ENCODE data around the gene RDH11. TPM values are rescaled to one million over a fixed set of nuclear protein-coding genes. Genes with fewer than 3 reads are reported as not detected.

Gene RDH11
- total RNA-seq, 1 experiment from 2014 or later: 54.6 TPM

DNA sequence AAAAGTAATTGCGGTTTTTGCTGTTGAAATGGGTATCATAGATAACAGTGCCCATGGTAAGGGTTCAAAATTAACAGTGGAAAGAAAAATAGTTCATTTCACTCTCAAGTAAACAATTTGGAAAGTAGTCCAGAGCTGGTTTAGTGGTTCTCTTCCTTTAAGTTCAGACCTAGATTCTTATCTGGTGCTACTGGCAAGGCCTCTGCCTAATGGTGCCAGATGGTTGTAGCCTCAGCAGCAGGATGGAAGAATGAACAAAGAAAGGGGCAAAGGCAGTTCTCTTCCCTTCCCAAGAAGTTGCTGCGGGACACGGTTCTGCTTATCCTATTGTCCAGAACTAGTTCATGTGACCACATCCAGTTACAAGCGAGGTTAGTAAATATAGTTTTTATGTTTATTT lies 65.4 kb downstream of the RDH11 start:
- no peaks in the 10 kb centered on the region for H4K20me1 ChIP-seq (ENCODE audit: insufficient read depth)
- no peaks in the 10 kb centered on the region for H3K9me2 ChIP-seq (ENCODE audit: insufficient read depth)
- H3K4me1 ChIP-seq (ENCODE audit: control insufficient read depth in 1 of 2, insufficient read depth in 2 of 2, low read length in 2 of 2): no peaks in the 10 kb centered on the region
- H3K4me3 ChIP-seq (replicated peaks in 1 of 2; ENCODE audit: low read depth in 1 of 2, low read length in 2 of 2): no peak overlapping the region
- ChIA-PET POLR2A (no interaction called here), CTCF (no interaction called here), RAD21 (ENCODE audit: low non-redundant PET in 1 of 2, low total read pairs in 2 of 2, uncharacterized antibody in 2 of 2, unreplicated experiment in 2 of 2) (no interaction called here)
- intact Hi-C loops (cut with micrococcal nuclease): no loop called here
- H3K9me3 ChIP-seq (ENCODE audit: control insufficient read depth in 1 of 2, insufficient read depth in 1 of 2, low read depth in 1 of 2, low read length in 2 of 2): no peaks in the 10 kb centered on the region
- no peak overlapping the region for H3K9ac ChIP-seq (ENCODE audit: low read length)
- H3K27me3 ChIP-seq (ENCODE audit: insufficient read depth, low read length): no peaks in the 10 kb centered on the region
- no TSS peak for BruUV-seq (replicated peaks)
- ATAC-seq (no peak), DNase-seq (ENCODE audit: low read depth, low spot score) (no peak)
- no peak overlapping the region for H3K27ac ChIP-seq (ENCODE audit: low read depth, low read length)
- TF ChIP-seq, protein P1, sequence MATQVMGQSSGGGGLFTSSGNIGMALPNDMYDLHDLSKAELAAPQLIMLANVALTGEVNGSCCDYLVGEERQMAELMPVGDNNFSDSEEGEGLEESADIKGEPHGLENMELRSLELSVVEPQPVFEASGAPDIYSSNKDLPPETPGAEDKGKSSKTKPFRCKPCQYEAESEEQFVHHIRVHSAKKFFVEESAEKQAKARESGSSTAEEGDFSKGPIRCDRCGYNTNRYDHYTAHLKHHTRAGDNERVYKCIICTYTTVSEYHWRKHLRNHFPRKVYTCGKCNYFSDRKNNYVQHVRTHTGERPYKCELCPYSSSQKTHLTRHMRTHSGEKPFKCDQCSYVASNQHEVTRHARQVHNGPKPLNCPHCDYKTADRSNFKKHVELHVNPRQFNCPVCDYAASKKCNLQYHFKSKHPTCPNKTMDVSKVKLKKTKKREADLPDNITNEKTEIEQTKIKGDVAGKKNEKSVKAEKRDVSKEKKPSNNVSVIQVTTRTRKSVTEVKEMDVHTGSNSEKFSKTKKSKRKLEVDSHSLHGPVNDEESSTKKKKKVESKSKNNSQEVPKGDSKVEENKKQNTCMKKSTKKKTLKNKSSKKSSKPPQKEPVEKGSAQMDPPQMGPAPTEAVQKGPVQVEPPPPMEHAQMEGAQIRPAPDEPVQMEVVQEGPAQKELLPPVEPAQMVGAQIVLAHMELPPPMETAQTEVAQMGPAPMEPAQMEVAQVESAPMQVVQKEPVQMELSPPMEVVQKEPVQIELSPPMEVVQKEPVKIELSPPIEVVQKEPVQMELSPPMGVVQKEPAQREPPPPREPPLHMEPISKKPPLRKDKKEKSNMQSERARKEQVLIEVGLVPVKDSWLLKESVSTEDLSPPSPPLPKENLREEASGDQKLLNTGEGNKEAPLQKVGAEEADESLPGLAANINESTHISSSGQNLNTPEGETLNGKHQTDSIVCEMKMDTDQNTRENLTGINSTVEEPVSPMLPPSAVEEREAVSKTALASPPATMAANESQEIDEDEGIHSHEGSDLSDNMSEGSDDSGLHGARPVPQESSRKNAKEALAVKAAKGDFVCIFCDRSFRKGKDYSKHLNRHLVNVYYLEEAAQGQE (IDR thresholded peaks at IDR 0.05; ENCODE audit: low read depth): no peak
- no peak for TF ChIP-seq EZH2phosphoT487 (IDR thresholded peaks at IDR 0.05; ENCODE audit: borderline replicate concordance)
- TF ChIP-seq ZFX (IDR thresholded peaks at IDR 0.05): no peak
- no peak for TF ChIP-seq ZNF274 (IDR thresholded peaks at IDR 0.05; ENCODE audit: low read depth, low read length)
- TF ChIP-seq, protein P2, sequence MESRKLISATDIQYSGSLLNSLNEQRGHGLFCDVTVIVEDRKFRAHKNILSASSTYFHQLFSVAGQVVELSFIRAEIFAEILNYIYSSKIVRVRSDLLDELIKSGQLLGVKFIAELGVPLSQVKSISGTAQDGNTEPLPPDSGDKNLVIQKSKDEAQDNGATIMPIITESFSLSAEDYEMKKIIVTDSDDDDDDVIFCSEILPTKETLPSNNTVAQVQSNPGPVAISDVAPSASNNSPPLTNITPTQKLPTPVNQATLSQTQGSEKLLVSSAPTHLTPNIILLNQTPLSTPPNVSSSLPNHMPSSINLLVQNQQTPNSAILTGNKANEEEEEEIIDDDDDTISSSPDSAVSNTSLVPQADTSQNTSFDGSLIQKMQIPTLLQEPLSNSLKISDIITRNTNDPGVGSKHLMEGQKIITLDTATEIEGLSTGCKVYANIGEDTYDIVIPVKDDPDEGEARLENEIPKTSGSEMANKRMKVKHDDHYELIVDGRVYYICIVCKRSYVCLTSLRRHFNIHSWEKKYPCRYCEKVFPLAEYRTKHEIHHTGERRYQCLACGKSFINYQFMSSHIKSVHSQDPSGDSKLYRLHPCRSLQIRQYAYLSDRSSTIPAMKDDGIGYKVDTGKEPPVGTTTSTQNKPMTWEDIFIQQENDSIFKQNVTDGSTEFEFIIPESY (IDR thresholded peaks at IDR 0.05; ENCODE audit: extremely low read depth, insufficient replicate concordance, low read length): no peak
- TF ChIP-seq SIN3A (IDR thresholded peaks at IDR 0.05; ENCODE audit: low read depth): no peak
- no peak for TF ChIP-seq CEBPB (IDR thresholded peaks at IDR 0.05; ENCODE audit: low read depth)
- no peak for TF ChIP-seq SRF (IDR thresholded peaks at IDR 0.05; ENCODE audit: low read depth)
- no peak for TF ChIP-seq EZH2 (IDR thresholded peaks at IDR 0.05)
- TF ChIP-seq RAD21 (IDR thresholded peaks at IDR 0.05; ENCODE audit: low read depth): no peak
- TF ChIP-seq TCF7L2 (IDR thresholded peaks at IDR 0.05; ENCODE audit: borderline replicate concordance, extremely low read depth, insufficient read depth, insufficient read length): no peak
- no peak for TF ChIP-seq YY1 (IDR thresholded peaks at IDR 0.05; ENCODE audit: extremely low read depth, insufficient replicate concordance, low read depth, low read length)
- TF ChIP-seq POLR2AphosphoS5 (IDR thresholded peaks at IDR 0.05; ENCODE audit: low read depth, low read length): no peak
- no peak for TF ChIP-seq SP1 (IDR thresholded peaks at IDR 0.05; ENCODE audit: low read depth)
- no peak for TF ChIP-seq POLR2A (IDR thresholded peaks at IDR 0.05; ENCODE audit: borderline replicate concordance, extremely low read depth, insufficient read depth, insufficient read length)
- no peaks in the 10 kb centered on the region for H3K36me3 ChIP-seq (ENCODE audit: control insufficient read depth in 1 of 2, insufficient read depth in 2 of 2, low read length in 2 of 2)
- H2AFZ ChIP-seq (ENCODE audit: low read depth, low read length, poor library complexity, severe bottlenecking): no peak overlapping the region
- H3K79me2 ChIP-seq (ENCODE audit: insufficient read depth, low read length): no peaks in the 10 kb centered on the region
- no peak overlapping the region for H3K4me2 ChIP-seq (ENCODE audit: low read length)
